Measurements from ENCODE around the gene CCDC88A. TPM values are rescaled to one million over a fixed set of nuclear protein-coding genes. Genes with fewer than 3 reads are reported as not detected.

CCDC88A gene
- total and polyA plus RNA-seq, 4 donors: 126 to 223 (median 205) TPM

DNA sequence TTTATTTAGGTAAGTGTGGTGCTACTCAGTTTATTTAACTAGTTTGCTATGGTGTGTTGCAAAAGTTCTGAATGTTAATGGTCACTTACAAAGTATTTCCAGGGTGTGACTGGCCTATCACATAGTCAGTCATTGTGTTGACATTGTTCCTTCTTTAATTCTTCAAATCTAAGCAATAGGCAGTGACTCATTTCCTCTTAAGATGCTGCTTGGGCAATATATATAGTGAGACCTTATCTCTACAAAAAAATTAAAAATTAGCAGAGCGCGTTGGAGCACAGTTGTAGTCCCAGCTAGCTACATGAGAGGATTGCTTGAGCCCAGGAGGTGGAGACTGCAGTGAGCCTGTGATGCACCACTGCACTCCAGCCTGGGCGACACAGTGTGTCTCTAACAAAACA is 5.8 kb upstream of the CCDC88A start:
- Histone ChIP-seq H3K36me3 (ENCODE audit: control insufficient read depth, insufficient read depth, low read length) (no peaks in the 10 kb centered on the region), H3K4me1 (ENCODE audit: control insufficient read depth, insufficient read depth, low read length) (no peaks in the 10 kb centered on the region), H3K9me3 (ENCODE audit: control insufficient read depth, insufficient read depth, low read length) (no peaks in the 10 kb centered on the region), H3K27me3 (ENCODE audit: control insufficient read depth, insufficient read depth, low read length) (no peaks in the 10 kb centered on the region), H3K27ac (ENCODE audit: low read depth, low read length) (no peak overlapping the region), H3K4me3 (ENCODE audit: low read depth, low read length) (no peak overlapping the region)
- no peak for DNase-seq (ENCODE audit: low read depth in 4 of 6, low spot score in 6 of 6)
- WGBS (ENCODE audit: insufficient coverage): 79% methylated on average over 2 of the region's 3 CpGs

DNA sequence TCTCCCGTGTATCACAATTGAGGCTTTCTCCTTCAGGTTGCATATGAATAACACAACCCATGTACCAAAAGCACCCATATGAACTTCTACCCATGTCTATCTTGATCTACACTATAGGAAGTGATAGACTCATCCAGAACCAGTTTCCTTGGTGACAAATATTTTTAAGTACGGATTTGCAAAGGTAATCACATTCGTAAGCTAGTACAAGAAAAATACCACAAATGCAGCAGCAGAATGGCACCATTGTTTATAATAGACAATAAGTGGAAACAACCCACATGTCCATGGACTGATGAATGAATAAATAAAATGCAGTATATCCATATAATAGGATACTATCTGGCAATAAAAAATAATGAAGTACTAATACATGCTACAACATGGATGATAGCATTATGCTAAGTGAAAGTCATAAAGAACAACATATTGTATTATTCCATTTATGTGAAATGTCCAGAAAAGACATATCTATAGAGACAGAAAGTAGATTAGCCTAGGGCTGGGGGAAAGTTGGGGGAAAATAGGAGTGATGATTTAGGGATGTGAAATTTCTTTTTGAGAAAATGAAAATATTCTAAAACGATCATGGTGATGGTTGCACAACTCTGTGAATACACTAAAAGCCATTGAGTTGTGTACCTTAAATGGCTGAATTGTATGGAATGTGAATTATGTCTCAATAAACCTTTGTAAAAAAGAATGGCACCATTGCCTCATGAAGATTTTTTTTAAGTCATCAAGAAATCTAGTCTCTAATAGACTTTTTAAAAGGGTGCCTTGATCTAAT is 3.4 kb upstream of the CCDC88A start:
- H3K4me3 ChIP-seq (ENCODE audit: low read depth, low read length): no peak overlapping the region

DNA sequence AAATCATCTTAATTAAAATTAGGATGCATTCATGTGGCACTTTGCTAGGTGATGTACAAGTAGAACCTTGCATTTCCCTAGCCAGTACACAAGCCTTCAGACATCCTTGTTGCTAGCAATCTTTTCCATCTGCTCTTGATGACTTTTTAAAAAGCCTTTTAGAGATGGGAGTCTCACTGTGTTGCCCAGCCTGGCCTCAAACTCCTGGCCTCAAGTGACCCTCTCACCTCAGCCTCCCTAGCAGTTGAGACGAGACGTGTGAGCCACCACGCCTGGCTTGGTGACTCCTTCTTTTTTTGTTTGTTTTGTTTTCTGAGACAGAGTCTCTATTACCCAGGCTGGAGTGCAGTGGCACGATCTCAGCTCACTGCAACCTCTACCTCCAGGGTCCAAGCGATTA is 1.7 kb upstream of the CCDC88A start:
- no peak for DNase-seq (ENCODE audit: low read depth in 4 of 6, low spot score in 6 of 6)
- WGBS (ENCODE audit: insufficient coverage): 95% methylated on average over 2 of the region's 5 CpGs

More for the DNA sequence above, 3.4 kb upstream of the CCDC88A start:
- Histone ChIP-seq H3K4me1 (ENCODE audit: control insufficient read depth, insufficient read depth, low read length) (no peaks in the 10 kb centered on the region), H3K27ac (ENCODE audit: low read depth, low read length) (no peak overlapping the region), H3K9me3 (ENCODE audit: control insufficient read depth, insufficient read depth, low read length) (no peaks in the 10 kb centered on the region), H3K36me3 (ENCODE audit: control insufficient read depth, insufficient read depth, low read length) (no peaks in the 10 kb centered on the region), H3K27me3 (ENCODE audit: control insufficient read depth, insufficient read depth, low read length) (no peaks in the 10 kb centered on the region)
- DNase-seq (ENCODE audit: low read depth in 4 of 6, low spot score in 6 of 6): no peak
- 67% methylated on average over 2 of the region's 4 CpGs for WGBS (ENCODE audit: insufficient coverage)

DNA sequence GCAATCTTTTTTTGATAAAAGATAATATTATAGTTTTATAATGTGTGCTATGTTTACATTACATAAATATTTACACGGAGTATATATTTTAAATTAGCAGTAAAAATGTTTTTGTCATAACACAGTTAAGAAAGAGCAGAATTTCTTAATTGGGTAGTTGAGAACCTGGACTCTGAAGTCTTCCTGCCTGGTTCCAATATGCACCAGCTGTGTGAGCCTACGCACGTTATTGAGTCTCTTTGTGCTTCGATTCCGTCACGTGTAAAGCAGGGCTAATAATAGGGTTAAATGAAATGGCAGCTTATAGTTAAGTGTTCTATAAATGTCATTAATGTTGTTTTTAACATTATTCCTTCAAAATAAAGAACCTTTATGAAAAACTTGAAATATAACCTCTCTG is 1.2 kb upstream of the CCDC88A start:
- Histone ChIP-seq H3K9me3 (ENCODE audit: control insufficient read depth, insufficient read depth, low read length) (no peaks in the 10 kb centered on the region), H3K4me3 (ENCODE audit: low read depth, low read length) (no peak overlapping the region), H3K36me3 (ENCODE audit: control insufficient read depth, insufficient read depth, low read length) (no peaks in the 10 kb centered on the region), H3K27ac (ENCODE audit: low read depth, low read length) (no peak overlapping the region), H3K4me1 (ENCODE audit: control insufficient read depth, insufficient read depth, low read length) (no peaks in the 10 kb centered on the region), H3K27me3 (ENCODE audit: control insufficient read depth, insufficient read depth, low read length) (no peaks in the 10 kb centered on the region)
- WGBS (ENCODE audit: insufficient coverage): no CpG with 5 or more reads among the region's 6 CpGs
- no peak for DNase-seq (ENCODE audit: low read depth in 4 of 6, low spot score in 6 of 6)

More for the DNA sequence above, 1.7 kb upstream of the CCDC88A start:
- no peaks in the 10 kb centered on the region for H3K36me3 ChIP-seq (ENCODE audit: control insufficient read depth, insufficient read depth, low read length)
- H3K9me3 ChIP-seq (ENCODE audit: control insufficient read depth, insufficient read depth, low read length): no peaks in the 10 kb centered on the region
- H3K27me3 ChIP-seq (ENCODE audit: control insufficient read depth, insufficient read depth, low read length): no peaks in the 10 kb centered on the region
- no peak overlapping the region for H3K4me3 ChIP-seq (ENCODE audit: low read depth, low read length)
- H3K27ac ChIP-seq (ENCODE audit: low read depth, low read length): no peak overlapping the region
- H3K4me1 ChIP-seq (ENCODE audit: control insufficient read depth, insufficient read depth, low read length): no peaks in the 10 kb centered on the region

DNA sequence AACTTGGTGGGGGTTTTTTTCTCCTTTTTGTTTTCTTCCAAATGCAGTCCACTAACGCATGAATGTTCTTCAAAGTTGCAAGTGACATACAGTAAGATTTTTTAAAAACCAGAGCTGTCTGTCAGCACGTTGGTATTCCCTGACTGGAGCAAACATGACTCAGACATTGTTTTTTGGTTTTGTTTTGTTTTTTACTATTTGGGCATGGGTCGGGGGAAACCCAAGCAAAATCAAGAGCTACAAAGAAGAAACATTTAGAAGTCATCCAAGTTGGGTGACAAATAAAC is 726 bp upstream of the CCDC88A start:
- WGBS (ENCODE audit: insufficient coverage): 0% methylated on average over 1 of the region's 3 CpGs
- no peaks in the 10 kb centered on the region for H3K4me1 ChIP-seq (ENCODE audit: control insufficient read depth, insufficient read depth, low read length)
- peak overlapping the region; percentile 97 for H3K4me3 ChIP-seq (ENCODE audit: low read depth, low read length)
- H3K27ac ChIP-seq (ENCODE audit: low read depth, low read length): peak overlapping the region; percentile 93
- no peaks in the 10 kb centered on the region for H3K9me3 ChIP-seq (ENCODE audit: control insufficient read depth, insufficient read depth, low read length)
- DNase-seq (ENCODE audit: low read depth in 4 of 6, low spot score in 6 of 6): no peak
- no peaks in the 10 kb centered on the region for H3K27me3 ChIP-seq (ENCODE audit: control insufficient read depth, insufficient read depth, low read length)
- H3K36me3 ChIP-seq (ENCODE audit: control insufficient read depth, insufficient read depth, low read length): no peaks in the 10 kb centered on the region

DNA sequence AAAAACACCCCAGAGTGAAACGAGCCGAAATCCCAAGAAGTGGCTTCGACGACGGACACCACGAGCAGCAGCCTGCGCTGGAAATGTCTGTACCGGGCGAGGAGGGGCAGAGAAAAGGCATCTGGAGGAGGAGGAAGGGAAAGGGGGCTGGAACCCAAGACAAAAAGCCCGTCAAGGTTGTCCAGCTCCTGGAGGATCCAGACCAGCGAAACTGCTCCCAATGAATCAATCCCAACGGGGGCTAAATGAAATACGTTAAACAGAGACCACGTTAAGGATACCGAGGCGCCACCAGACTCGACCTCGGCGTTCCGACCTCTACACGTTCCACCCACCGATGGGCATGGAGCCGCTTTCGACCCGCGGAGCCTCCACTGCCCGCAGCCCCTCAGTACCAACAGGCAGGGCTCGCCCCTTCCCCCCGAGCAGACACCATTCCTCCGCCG is 400 bp downstream of the CCDC88A start:
- DNase-seq (ENCODE audit: low read depth in 4 of 6, low spot score in 6 of 6): peak in 4 of 6 donors; percentile 31 to 81 (median 42)
- H3K4me3 ChIP-seq (ENCODE audit: low read depth, low read length): peak overlapping the region; percentile 97
- no peaks in the 10 kb centered on the region for H3K36me3 ChIP-seq (ENCODE audit: control insufficient read depth, insufficient read depth, low read length)
- H3K4me1 ChIP-seq (ENCODE audit: control insufficient read depth, insufficient read depth, low read length): peaks cover 5% of the 10 kb centered on the region
- H3K27me3 ChIP-seq (ENCODE audit: control insufficient read depth, insufficient read depth, low read length): no peaks in the 10 kb centered on the region
- no peaks in the 10 kb centered on the region for H3K9me3 ChIP-seq (ENCODE audit: control insufficient read depth, insufficient read depth, low read length)
- under 1% methylated on average over 28 of the region's 31 CpGs for WGBS (ENCODE audit: insufficient coverage)
- H3K27ac ChIP-seq (ENCODE audit: low read depth, low read length): peak overlapping the region; percentile 99

DNA sequence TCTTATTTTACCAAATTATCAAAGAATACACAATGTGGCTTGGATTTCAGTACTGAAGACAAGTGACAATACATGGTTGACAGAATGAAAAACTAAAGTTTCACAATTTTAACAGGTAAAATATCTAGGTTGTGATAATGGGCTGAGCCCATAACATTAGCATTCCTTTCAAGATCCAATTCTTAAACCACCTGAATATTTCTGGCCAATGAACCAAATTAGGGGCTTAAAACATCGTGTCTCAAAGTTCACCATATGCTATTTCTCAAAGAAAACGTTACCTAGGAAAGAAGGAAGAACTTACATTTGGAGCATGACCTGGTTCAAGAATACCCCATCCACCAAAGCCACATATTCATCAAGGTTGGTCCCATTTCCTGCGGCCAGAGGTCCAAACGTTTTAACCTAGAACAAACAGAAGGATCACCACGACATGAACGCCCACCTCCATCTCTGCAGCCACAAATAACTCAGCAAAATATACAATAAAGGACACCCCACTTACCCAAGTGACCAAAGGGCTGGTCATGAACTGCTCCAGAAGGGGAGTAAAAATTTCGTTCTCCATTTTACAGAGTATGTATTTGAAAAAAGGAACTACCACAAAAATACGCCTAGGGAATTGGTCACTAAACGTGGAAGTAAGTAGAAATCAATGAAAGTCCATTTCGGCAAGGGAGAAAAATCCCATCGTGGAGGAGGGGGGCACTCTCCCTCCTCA is 984 bp downstream of the CCDC88A start:
- H3K4me1 ChIP-seq (ENCODE audit: control insufficient read depth, insufficient read depth, low read length): peaks cover 5% of the 10 kb centered on the region
- H3K36me3 ChIP-seq (ENCODE audit: control insufficient read depth, insufficient read depth, low read length): peaks cover 2% of the 10 kb centered on the region
- H3K4me3 ChIP-seq (ENCODE audit: low read depth, low read length): peak overlapping the region; percentile 97
- DNase-seq (ENCODE audit: low read depth in 4 of 6, low spot score in 6 of 6): peak in 4 of 6 donors; percentile 7 to 60 (median 48)
- no peaks in the 10 kb centered on the region for H3K9me3 ChIP-seq (ENCODE audit: control insufficient read depth, insufficient read depth, low read length)
- 0% methylated on average over 7 of the region's 11 CpGs for WGBS (ENCODE audit: insufficient coverage)
- H3K27me3 ChIP-seq (ENCODE audit: control insufficient read depth, insufficient read depth, low read length): no peaks in the 10 kb centered on the region
- peak overlapping the region; percentile 99 for H3K27ac ChIP-seq (ENCODE audit: low read depth, low read length)

DNA sequence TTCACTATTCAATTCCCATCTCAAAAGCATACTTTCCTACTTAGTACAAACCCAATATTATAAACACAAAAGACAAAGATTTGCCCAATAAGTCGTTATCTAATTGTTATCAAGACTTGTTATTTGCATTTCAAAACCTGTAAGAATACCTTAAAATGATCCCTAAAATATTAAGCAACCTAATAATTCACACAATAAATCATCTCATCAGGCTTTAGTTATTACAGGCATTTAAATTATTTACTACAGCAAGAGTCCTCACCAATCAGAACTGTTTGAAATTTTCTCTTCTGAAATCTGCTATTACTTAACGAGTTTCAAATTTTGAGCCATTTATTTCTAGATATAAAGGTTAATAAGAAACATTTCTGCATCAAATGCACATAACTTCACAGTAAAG is 1.6 kb downstream of the CCDC88A start:
- Histone ChIP-seq H3K9me3 (ENCODE audit: control insufficient read depth, insufficient read depth, low read length) (no peaks in the 10 kb centered on the region), H3K27ac (ENCODE audit: low read depth, low read length) (peak overlapping the region; percentile 99), H3K4me3 (ENCODE audit: low read depth, low read length) (peak overlapping the region; percentile 97), H3K4me1 (ENCODE audit: control insufficient read depth, insufficient read depth, low read length) (peaks cover 5% of the 10 kb centered on the region), H3K27me3 (ENCODE audit: control insufficient read depth, insufficient read depth, low read length) (no peaks in the 10 kb centered on the region), H3K36me3 (ENCODE audit: control insufficient read depth, insufficient read depth, low read length) (peaks cover 3% of the 10 kb centered on the region)
- WGBS (ENCODE audit: insufficient coverage): no CpG with 5 or more reads among the region's 2 CpGs
- peak in 2 of 6 donors; percentile 11 to 34 for DNase-seq (ENCODE audit: low read depth in 4 of 6, low spot score in 6 of 6)

DNA sequence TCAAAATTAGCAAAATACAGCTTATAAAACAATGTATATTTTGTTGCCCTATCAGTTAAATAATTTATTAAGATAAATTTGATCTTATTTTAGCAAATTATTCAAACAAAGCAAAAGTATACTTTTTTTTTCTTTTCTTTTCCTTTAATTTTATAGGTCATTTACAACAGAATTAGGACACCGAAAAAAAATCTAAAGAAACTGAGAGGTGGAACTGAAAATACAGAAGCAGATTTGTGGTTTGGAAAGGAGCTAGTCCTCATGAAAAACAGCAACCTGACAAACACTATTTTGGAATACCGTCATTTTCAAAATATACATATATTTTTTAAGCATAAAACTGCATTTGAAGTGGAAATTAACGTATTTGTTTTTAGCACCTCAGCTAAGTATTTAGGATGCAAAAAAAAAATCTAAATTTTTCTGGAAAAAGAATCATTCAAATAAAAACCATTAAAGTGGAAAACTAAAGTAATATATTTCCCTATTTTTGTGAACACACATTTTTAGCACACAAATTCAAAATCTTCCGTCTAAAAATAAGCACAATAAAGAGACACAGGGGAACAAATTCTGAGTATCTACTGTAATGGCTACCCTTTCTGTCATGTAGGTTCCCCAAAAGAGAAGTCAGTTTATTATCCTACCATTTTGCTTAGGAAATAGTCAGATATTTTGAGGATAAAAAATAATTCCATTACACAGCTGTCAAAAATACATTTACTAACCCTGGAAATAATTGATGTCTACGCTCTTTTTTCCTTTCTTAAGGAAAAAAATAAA is 2.7 kb downstream of the CCDC88A start:
- peak overlapping the region; percentile 97 for H3K4me3 ChIP-seq (ENCODE audit: low read depth, low read length)
- H3K36me3 ChIP-seq (ENCODE audit: control insufficient read depth, insufficient read depth, low read length): peaks cover 3% of the 10 kb centered on the region
- H3K9me3 ChIP-seq (ENCODE audit: control insufficient read depth, insufficient read depth, low read length): no peaks in the 10 kb centered on the region
- H3K27ac ChIP-seq (ENCODE audit: low read depth, low read length): no peak overlapping the region
- no peaks in the 10 kb centered on the region for H3K27me3 ChIP-seq (ENCODE audit: control insufficient read depth, insufficient read depth, low read length)
- peaks cover 5% of the 10 kb centered on the region for H3K4me1 ChIP-seq (ENCODE audit: control insufficient read depth, insufficient read depth, low read length)
- DNase-seq (ENCODE audit: low read depth in 4 of 6, low spot score in 6 of 6): no peak
- WGBS (ENCODE audit: insufficient coverage): no CpG with 5 or more reads among the region's 5 CpGs
